ENCODE measurements around the gene MAPK1.

DNA sequence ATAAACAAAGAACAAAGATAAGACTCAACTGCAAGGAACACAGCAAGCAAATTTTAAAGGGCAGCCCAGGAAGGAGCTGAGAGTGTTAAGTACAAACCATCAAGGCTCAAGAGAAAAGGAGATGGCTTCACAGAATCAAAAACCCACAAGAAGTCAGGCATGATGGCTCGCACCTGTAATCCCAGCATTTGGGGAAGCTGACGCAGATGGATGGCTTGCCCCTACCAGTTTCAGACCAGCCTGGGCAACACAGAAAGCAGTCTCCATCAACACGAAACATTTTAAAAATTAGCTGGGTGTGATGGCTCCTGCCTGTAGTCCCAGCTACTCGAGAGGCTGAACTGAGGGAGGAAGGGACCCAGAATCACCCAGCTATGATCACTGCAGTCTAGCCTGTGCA, 32.6 kb downstream of the MAPK1 start:
- TF ChIP-seq EZH2 (IDR thresholded peaks at IDR 0.05; ENCODE audit: insufficient read depth, poor library complexity, severe bottlenecking), result no peak
- no peak for TF ChIP-seq EZH2phosphoT487 (IDR thresholded peaks at IDR 0.05; ENCODE audit: insufficient read depth, low read depth)
